Measurements from ENCODE around the gene DAPK2.
"Not testable (repeated sequence)": the region's sequence is repeated elsewhere in the genome, so short reads cannot be mapped to it uniquely, and the experiment has no call there.

The DAPK2 gene

DNA sequence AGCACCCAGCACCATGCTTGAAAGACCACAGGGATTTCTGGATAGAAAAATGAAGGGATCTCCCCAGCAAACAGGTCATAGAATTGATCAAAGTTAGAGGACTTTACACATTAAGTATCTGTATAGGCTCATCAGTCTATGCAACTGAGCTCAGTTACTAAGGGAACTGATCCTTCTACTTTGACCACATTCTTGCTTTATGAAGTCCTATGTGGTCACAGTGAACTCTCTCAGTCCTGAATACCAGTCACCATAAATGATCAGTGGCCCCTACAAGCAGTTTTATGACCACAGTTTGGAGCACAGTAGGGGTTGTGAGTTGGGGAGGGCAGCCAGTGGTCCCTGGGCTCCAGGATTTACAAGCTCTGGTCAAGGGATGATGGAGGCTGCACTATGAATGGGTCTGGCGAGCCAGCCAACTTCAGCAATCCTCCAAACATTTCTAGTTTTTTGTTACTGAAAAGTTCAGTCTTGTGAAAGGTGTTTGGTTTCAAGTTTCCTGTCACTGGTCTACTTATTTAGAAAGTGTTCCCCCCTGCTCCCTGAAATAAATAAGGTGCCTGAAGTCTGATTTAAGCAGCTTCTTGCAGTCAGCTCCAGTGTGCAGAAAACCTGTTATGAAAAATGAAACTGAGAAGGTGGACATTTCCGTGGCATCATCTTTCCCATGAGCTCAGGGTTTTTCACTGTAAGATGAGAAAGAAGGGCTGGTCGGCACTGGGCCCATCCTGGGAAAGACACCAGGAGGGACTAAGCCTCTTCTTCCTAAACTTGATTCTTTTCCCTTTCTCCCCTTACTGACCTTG is 75.5 kb downstream of the DAPK2 start:
- POLR2A ChIA-PET, result no interaction called here
- CTCF ChIA-PET, result interaction anchor here (1.0 to 1.5 kb wide), 2 partner anchors 25 to 55 kb away, joined by 4 to 5 read pairs; no protein-coding TSS in a partner anchor
- no peak for DNase-seq (ENCODE audit: extremely low spot score)
- TF ChIP-seq FOXA1 (IDR thresholded peaks at IDR 0.05) (no peak), ARNT (IDR thresholded peaks at IDR 0.05) (no peak), FOXM1 (IDR thresholded peaks at IDR 0.05; ENCODE audit: borderline replicate concordance) (no peak), NFRKB (IDR thresholded peaks at IDR 0.05) (no peak), LEF1 (IDR thresholded peaks at IDR 0.05; ENCODE audit: borderline replicate concordance) (no peak)

DNA sequence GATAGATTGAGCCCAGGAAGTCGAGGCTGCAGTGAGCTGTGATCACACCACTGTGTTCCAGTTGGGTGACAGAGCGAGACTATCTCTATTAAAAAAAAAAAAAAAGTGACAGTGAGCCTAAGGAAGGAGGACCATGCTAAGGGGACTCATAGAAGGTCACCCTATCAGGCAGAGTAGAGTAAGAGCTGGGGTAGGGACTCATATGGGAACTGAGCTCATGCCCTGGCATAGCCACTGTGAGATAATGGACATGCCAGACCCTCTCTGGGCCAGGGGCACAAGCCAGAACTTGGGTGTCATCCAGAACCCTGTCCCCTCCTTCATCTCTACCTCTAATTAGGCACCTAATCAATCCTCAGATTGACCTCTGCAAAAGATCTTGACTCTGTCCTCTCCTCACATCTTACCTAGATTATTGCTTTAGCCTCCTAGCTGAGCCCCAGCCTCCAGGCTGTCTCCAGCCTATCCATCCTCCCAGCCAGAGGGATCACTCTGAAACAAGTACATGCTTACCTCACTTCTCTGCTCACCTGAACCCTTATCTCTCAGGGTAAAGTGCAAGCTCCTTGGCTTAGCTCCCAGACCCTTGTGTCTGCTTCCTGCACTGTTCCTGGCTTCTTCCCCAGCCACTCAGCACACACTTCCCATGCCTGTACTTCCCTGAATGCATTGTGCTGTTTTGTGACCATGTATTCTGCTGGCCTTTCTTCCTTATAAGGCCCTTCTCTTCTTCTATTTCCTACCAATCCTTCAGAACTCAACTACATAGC is 76.4 kb downstream of the DAPK2 start:
- POLR2A ChIA-PET, result no interaction called here

DNA sequence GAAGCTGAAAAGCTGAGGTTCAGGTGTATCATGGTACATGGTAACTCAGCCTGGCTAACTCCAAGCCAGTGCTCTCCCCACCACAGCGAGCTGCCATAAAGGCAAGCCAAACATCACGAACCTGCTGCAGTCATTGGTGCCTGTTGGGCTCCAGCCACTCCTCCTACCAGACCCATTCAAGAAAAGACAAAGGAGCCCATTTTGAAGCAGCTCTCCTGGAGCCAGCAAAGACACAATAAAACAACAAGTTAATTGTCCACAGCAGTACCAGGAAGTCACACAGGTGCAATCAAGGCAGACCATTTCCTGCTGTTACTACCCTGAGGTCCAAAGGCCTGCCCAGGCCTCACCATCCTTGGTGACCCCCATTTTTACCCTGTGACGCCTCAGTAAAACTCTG is 77.6 kb downstream of the DAPK2 start:
- POLR2A ChIA-PET, result no interaction called here
- CTCF ChIA-PET, result no interaction called here

More for the DNA sequence above, 76.4 kb downstream of the DAPK2 start:
- TF ChIP-seq FOXA1 (IDR thresholded peaks at IDR 0.05) (no peak), LEF1 (IDR thresholded peaks at IDR 0.05; ENCODE audit: borderline replicate concordance) (no peak), BHLHE40 (IDR thresholded peaks at IDR 0.05; ENCODE audit: borderline replicate concordance) (no peak), SUZ12 (IDR thresholded peaks at IDR 0.05) (no peak), TARDBP (IDR thresholded peaks at IDR 0.05) (no peak), ZNF384 (IDR thresholded peaks at IDR 0.05) (no peak), NFRKB (IDR thresholded peaks at IDR 0.05) (no peak), PKNOX1 (IDR thresholded peaks at IDR 0.05) (no peak), FOXK2 (IDR thresholded peaks at IDR 0.05) (no peak), FOXM1 (IDR thresholded peaks at IDR 0.05; ENCODE audit: borderline replicate concordance) (no peak), CTBP1 (IDR thresholded peaks at IDR 0.05; ENCODE audit: borderline replicate concordance) (no peak), SP1 (IDR thresholded peaks at IDR 0.05) (no peak), HDGF (IDR thresholded peaks at IDR 0.05; ENCODE audit: borderline replicate concordance) (no peak), ELF4 (IDR thresholded peaks at IDR 0.05) (no peak), L3MBTL2 (conservative IDR thresholded peaks at IDR 0.05) (no peak)
- CTCF ChIA-PET, result interaction anchor here (1.0 to 1.5 kb wide), 2 partner anchors 24 to 54 kb away, joined by 4 to 5 read pairs; no protein-coding TSS in a partner anchor
- DNase-seq (ENCODE audit: extremely low spot score), result no peak

GRCh38 chr15:63968122-63968524 is 78.2 kb downstream of the DAPK2 start:
- ChIA-PET POLR2A (no interaction called here), CTCF (interaction anchor here (1.0 kb wide), 1 partner anchor 23 kb away, joined by 3 read pairs; no protein-coding TSS in a partner anchor)
- no peak for DNase-seq (ENCODE audit: extremely low spot score)
- no peak for TF ChIP-seq FOXK2 (IDR thresholded peaks at IDR 0.05)
- TF ChIP-seq L3MBTL2 (conservative IDR thresholded peaks at IDR 0.05), result no peak
- no peak for TF ChIP-seq LEF1 (IDR thresholded peaks at IDR 0.05; ENCODE audit: borderline replicate concordance)
- TF ChIP-seq FOXM1 (IDR thresholded peaks at IDR 0.05; ENCODE audit: borderline replicate concordance), result no peak
- no peak for TF ChIP-seq ZNF384 (IDR thresholded peaks at IDR 0.05)
- TF ChIP-seq PKNOX1 (IDR thresholded peaks at IDR 0.05), result no peak
- no peak for TF ChIP-seq ELF4 (IDR thresholded peaks at IDR 0.05)
- no peak for TF ChIP-seq FOXA1 (IDR thresholded peaks at IDR 0.05)
- no peak for TF ChIP-seq HDGF (IDR thresholded peaks at IDR 0.05; ENCODE audit: borderline replicate concordance)
- no peak for TF ChIP-seq SP1 (IDR thresholded peaks at IDR 0.05)
- TF ChIP-seq SUZ12 (IDR thresholded peaks at IDR 0.05), result no peak
- no peak for TF ChIP-seq ARNT (IDR thresholded peaks at IDR 0.05)
- no peak for TF ChIP-seq BHLHE40 (IDR thresholded peaks at IDR 0.05; ENCODE audit: borderline replicate concordance)
- no peak for TF ChIP-seq NFRKB (IDR thresholded peaks at IDR 0.05)
- TF ChIP-seq CTBP1 (IDR thresholded peaks at IDR 0.05; ENCODE audit: borderline replicate concordance), result no peak

More for the DNA sequence above, 77.6 kb downstream of the DAPK2 start:
- no peak for DNase-seq (ENCODE audit: extremely low spot score)
- no peak for TF ChIP-seq SUZ12 (IDR thresholded peaks at IDR 0.05)
- TF ChIP-seq BHLHE40 (IDR thresholded peaks at IDR 0.05; ENCODE audit: borderline replicate concordance), result no peak
- TF ChIP-seq CTBP1 (IDR thresholded peaks at IDR 0.05; ENCODE audit: borderline replicate concordance), result no peak
- TF ChIP-seq ELF4 (IDR thresholded peaks at IDR 0.05), result no peak
- no peak for TF ChIP-seq TARDBP (IDR thresholded peaks at IDR 0.05)
- no peak for TF ChIP-seq L3MBTL2 (conservative IDR thresholded peaks at IDR 0.05)
- TF ChIP-seq ARNT (IDR thresholded peaks at IDR 0.05), result no peak
- TF ChIP-seq HDGF (IDR thresholded peaks at IDR 0.05; ENCODE audit: borderline replicate concordance), result no peak
- no peak for TF ChIP-seq FOXK2 (IDR thresholded peaks at IDR 0.05)
- TF ChIP-seq LEF1 (IDR thresholded peaks at IDR 0.05; ENCODE audit: borderline replicate concordance), result no peak

GRCh38 chr15:63967616-63968015 is 78.7 kb downstream of the DAPK2 start:
- POLR2A ChIA-PET, result no interaction called here
- no peak for DNase-seq (ENCODE audit: extremely low spot score)
- CTCF ChIA-PET, result interaction anchor here (1.0 kb wide), 1 partner anchor 22 kb away, joined by 3 read pairs; no protein-coding TSS in a partner anchor
- no peak for TF ChIP-seq LEF1 (IDR thresholded peaks at IDR 0.05; ENCODE audit: borderline replicate concordance)
- no peak for TF ChIP-seq FOXM1 (IDR thresholded peaks at IDR 0.05; ENCODE audit: borderline replicate concordance)
- no peak for TF ChIP-seq ELF4 (IDR thresholded peaks at IDR 0.05)
- no peak for TF ChIP-seq ARNT (IDR thresholded peaks at IDR 0.05)

DNA sequence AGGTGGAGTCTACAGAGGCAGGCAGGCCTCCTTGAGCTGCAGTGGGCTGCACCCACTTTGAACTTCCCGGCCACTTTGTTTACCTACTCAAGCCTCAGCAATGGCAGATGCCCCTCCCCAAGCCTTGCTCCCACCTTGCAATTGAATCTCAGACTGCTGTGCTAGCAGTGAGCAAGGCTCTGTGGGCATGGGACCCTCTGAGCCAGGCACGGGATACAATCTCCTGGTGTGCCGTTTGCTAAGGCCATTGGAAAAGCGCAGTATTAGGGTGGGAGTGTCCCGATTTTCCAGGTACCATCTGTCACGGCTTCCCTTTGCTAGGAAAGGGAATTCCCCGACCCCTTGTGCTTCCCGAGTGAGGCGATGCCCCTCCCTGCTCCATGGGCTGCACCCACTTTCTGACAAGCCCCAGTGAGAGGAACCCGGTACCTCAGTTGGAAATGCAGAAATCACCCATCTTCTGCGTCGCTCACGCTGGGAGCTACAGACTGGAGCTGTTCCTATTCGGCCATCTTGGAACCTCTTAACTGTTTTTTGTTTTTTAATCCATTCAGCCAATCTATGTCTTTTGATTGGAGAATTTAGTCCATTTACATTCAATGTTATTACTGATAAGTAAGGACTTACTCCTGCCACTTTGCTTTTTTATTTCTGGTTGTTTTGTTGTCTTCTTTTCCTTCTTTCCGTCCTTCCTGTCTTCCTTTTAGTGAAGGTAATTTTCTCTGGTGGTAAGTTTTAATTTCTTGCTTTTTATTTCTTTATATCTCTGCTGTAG is 83.2 kb downstream of the DAPK2 start:
- POLR2A ChIA-PET; CTCF ChIA-PET; DNase-seq (ENCODE audit: extremely low spot score): not testable (repeated sequence)

Measured in HEK293T (cell line).